NCI-H345 (cell line): Measurements from ENCODE around the gene GCH1.
"Not testable (repeated sequence)": the region's sequence is repeated elsewhere in the genome, so short reads cannot be mapped to it uniquely, and the experiment has no call there.

Experiments
- DNase-seq: peaks from one replicate; lab custom pipeline; 2025; lab: John Stamatoyannopoulos, UW

The GCH1 gene

GRCh38 chr14:54902521-54903420 lies at the start of gene GCH1:
Gene GCH1, minus strand, starts transcription at chr14:54902826. Its CDS starts 163 bp downstream, at chr14:54902663.
- DNase-seq: peak; percentile 91

GRCh38 chr14:54947230-54947629 lies 44.6 kb upstream of the GCH1 start:
- no peak for DNase-seq

- DNase-seq: no peak
These were observed 43.9 kb upstream of the GCH1 start for GRCh38 chr14:54946500-54946899.

GRCh38 chr14:54944737-54945391 lies 42.2 kb upstream of the GCH1 start:
- DNase-seq: no peak

GRCh38 chr14:54942913-54943312 lies 40.3 kb upstream of the GCH1 start:
- DNase-seq: no peak

GRCh38 chr14:54936816-54937215 lies 34.2 kb upstream of the GCH1 start:
- no peak for DNase-seq

- DNase-seq: no peak
These were observed 33.3 kb upstream of the GCH1 start for GRCh38 chr14:54935958-54936357.

- no peak for DNase-seq
These were observed 32.5 kb upstream of the GCH1 start for GRCh38 chr14:54935100-54935499.

GRCh38 chr14:54933006-54933405 lies 30.4 kb upstream of the GCH1 start:
- DNase-seq: no peak

GRCh38 chr14:54931598-54932340 lies 29.1 kb upstream of the GCH1 start:
- no peak for DNase-seq

- DNase-seq: no peak
These were observed 28.5 kb upstream of the GCH1 start for GRCh38 chr14:54931101-54931500.

- DNase-seq: peak; percentile 58
These were observed 26.9 kb upstream of the GCH1 start for GRCh38 chr14:54929556-54929955.

GRCh38 chr14:54928216-54928615 lies 25.6 kb upstream of the GCH1 start:
- DNase-seq: no peak

- DNase-seq: no peak
These were observed 24.9 kb upstream of the GCH1 start for GRCh38 chr14:54927551-54927950.

- DNase-seq: not testable (repeated sequence)
These were observed 23.9 kb upstream of the GCH1 start for GRCh38 chr14:54926570-54926969.

GRCh38 chr14:54922598-54922997 lies 20.0 kb upstream of the GCH1 start:
- no peak for DNase-seq

- DNase-seq: peak; percentile 49
These were observed 17.4 kb upstream of the GCH1 start for GRCh38 chr14:54920052-54920451.

- no peak for DNase-seq
These were observed 16.7 kb upstream of the GCH1 start for GRCh38 chr14:54919330-54919729.

GRCh38 chr14:54918427-54918826 lies 15.8 kb upstream of the GCH1 start:
- no peak for DNase-seq

- DNase-seq: no peak
These were observed 13.5 kb upstream of the GCH1 start for GRCh38 chr14:54916101-54916500.

- no peak for DNase-seq
These were observed 7.4 kb upstream of the GCH1 start for GRCh38 chr14:54909817-54910558.

- not testable (repeated sequence) for DNase-seq
These were observed 6.3 kb upstream of the GCH1 start for GRCh38 chr14:54908973-54909372.
